ENCODE measurements around the gene KLHDC10. TPM values are rescaled to one million over a fixed set of nuclear protein-coding genes. Genes with fewer than 3 reads are reported as not detected.

KLHDC10 gene
- total and polyA plus RNA-seq, 2 donors (not counting 3 experiments of a cell fraction or from before 2014, with no cell fraction given) = 14.9 to 31.3 TPM

DNA sequence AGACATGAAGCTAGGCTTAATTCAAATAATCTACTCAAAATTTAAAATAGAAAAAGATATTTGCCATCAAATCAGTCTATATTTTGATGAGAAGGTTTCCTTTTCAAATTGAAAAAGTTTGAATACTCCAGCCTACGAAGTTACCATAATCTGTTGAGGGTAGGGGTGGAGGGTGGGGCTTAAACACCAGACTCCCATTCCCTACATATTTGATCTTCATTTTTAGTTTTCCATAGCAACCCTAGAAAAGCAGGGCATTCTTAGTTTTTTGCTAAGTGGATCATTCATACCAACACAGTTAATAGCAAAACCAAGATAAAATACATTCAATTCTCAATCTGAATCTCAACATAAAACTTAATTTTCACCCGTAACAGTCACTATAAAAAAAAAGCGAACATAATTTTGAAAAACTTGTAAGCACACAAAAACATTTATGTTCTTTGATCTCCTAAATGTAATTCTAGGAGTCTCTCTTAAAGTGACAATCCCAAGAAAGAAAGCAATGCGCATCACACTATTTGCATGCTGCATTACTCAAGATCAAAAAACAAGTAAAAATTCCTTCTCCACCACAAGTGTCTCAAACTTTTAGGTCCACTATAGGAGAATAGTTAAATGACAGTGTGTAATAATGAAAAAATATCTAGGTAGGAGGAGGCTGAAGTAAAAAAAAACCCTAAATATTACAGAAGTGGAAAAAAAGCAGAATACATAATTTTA lies 104.1 kb downstream of the KLHDC10 start:
- BruUV-seq (replicated peaks) = no TSS peak
- TF ChIP-seq GATA2 (IDR thresholded peaks at IDR 0.05; ENCODE audit: insufficient read depth, insufficient read length, low read depth, low read length) (no peak), MAX (IDR thresholded peaks at IDR 0.05; ENCODE audit: insufficient read depth, insufficient read length) (no peak), POLR2A (IDR thresholded peaks at IDR 0.05; ENCODE audit: low read depth, low read length) (no peak), FOS (IDR thresholded peaks at IDR 0.05; ENCODE audit: borderline replicate concordance, insufficient read depth, low read length) (no peak), EZH2 (IDR thresholded peaks at IDR 0.05; ENCODE audit: borderline replicate concordance, low read depth, low read length, severe bottlenecking) (no peak), POLR2AphosphoS5 (IDR thresholded peaks at IDR 0.05; ENCODE audit: insufficient read depth, low read depth, low read length) (no peak), MYC (IDR thresholded peaks at IDR 0.05; ENCODE audit: low read depth, low read length) (no peak), JUN (IDR thresholded peaks at IDR 0.05; ENCODE audit: borderline replicate concordance, insufficient read depth, insufficient read length, low read depth) (no peak)
- TF ChIP-seq, protein P1, sequence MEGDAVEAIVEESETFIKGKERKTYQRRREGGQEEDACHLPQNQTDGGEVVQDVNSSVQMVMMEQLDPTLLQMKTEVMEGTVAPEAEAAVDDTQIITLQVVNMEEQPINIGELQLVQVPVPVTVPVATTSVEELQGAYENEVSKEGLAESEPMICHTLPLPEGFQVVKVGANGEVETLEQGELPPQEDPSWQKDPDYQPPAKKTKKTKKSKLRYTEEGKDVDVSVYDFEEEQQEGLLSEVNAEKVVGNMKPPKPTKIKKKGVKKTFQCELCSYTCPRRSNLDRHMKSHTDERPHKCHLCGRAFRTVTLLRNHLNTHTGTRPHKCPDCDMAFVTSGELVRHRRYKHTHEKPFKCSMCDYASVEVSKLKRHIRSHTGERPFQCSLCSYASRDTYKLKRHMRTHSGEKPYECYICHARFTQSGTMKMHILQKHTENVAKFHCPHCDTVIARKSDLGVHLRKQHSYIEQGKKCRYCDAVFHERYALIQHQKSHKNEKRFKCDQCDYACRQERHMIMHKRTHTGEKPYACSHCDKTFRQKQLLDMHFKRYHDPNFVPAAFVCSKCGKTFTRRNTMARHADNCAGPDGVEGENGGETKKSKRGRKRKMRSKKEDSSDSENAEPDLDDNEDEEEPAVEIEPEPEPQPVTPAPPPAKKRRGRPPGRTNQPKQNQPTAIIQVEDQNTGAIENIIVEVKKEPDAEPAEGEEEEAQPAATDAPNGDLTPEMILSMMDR (IDR thresholded peaks at IDR 0.05; ENCODE audit: extremely low read depth in 1 of 2, insufficient read depth in 1 of 2, low read depth in 1 of 2, low read length in 2 of 2) = no peak

More for the DNA sequence above, 104.1 kb downstream of the KLHDC10 start:
- H3K4me3 ChIP-seq (replicated peaks in 1 of 3; ENCODE audit: insufficient read depth in 1 of 3, low read depth in 1 of 3, low read length in 3 of 3) = no peak overlapping the region
- intact Hi-C loops (cut with micrococcal nuclease) (loop anchor here (2.0 kb wide), 1 partner anchor 52 kb away; no protein-coding TSS in a partner anchor), dilution Hi-C loops (cut with MboI; ENCODE audit: extremely low pct_ligation_motif_present, low sequenced_read_pairs) (no loop called here)
- H3K4me2 ChIP-seq (ENCODE audit: insufficient read depth, low read length) = no peak overlapping the region
- H3K9me3 ChIP-seq (replicated peaks; ENCODE audit: control insufficient read depth, insufficient read depth, low read length) = no peaks in the 10 kb centered on the region
- POLR2A ChIA-PET = no interaction called here
- no peaks in the 10 kb centered on the region for H3K4me1 ChIP-seq (ENCODE audit: control insufficient read depth, extremely low read depth, insufficient read depth, low read length)
- no peak for DNase-seq (ENCODE audit: low read depth, low spot score)
- H3K36me3 ChIP-seq (ENCODE audit: control insufficient read depth in 2 of 2, extremely low read depth in 1 of 2, insufficient read depth in 2 of 2, low read length in 2 of 2) = peaks cover 1 to 7% of the 10 kb centered on the region in 2 experiments
- no peaks in the 10 kb centered on the region for H4K20me1 ChIP-seq (replicated peaks; ENCODE audit: control insufficient read depth, extremely low read depth, insufficient read depth, low read length)
- H3K27me3 ChIP-seq (ENCODE audit: control insufficient read depth in 2 of 2, insufficient read depth in 2 of 2, low read length in 2 of 2) = no peaks in the 10 kb centered on the region
- H3K9me1 ChIP-seq (replicated peaks; ENCODE audit: control insufficient read depth, extremely low read depth, insufficient read depth, low read length) = no peaks in the 10 kb centered on the region
- no peaks in the 10 kb centered on the region for H3K79me2 ChIP-seq (ENCODE audit: control insufficient read depth, insufficient read depth, low read length)
- no peak overlapping the region for H3K9ac ChIP-seq (replicated peaks; ENCODE audit: extremely low read depth, insufficient read depth, low read length)
- H3K27ac ChIP-seq (ENCODE audit: insufficient read depth, low read depth, low read length) = no peak overlapping the region
- no peak overlapping the region for H2AFZ ChIP-seq (ENCODE audit: low read depth, low read length)
- FAIRE-seq = no peak
- CTCF ChIA-PET = interaction anchor here (1.0 kb wide), 1 partner anchor 102 kb away, joined by 3 read pairs; no protein-coding TSS in a partner anchor

Data from endothelial cell of umbilical vein (primary cell).